ENCODE data around the gene RNF13.

DNA sequence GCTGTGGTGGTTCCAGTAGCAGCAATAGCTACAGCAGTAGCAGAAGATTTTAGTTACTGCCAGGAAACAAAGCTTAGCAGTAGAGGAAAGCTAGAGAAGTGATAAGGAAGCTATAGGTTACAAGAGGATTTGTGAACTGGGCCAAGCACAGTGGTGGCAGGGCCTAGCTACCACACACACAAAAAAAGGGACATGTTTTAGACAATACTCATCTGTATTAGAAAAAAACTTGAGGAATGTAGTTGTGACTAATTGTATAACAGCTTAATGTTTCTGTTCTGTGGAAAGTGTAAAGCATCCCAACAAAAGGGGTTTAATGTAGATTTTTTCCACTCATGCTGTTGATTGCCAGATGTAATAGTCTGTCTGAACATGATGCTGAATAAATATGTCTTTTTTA lies 187.6 kb downstream of the RNF13 start:
- no peak for TF ChIP-seq CTCF (IDR thresholded peaks at IDR 0.05)
- TF ChIP-seq ZFX (IDR thresholded peaks at IDR 0.05; ENCODE audit: borderline replicate concordance): no peak
